Hepatocyte (in vitro differentiated cells): ENCODE measurements around the gene ZNF557. TPM values are rescaled to one million over a fixed set of nuclear protein-coding genes. Genes with fewer than 3 reads are reported as not detected.
"Not testable (repeated sequence)": the region's sequence is repeated elsewhere in the genome, so short reads cannot be mapped to it uniquely, and the experiment has no call there.

Experiments used
- DNase-seq: peaks from one replicate; pipeline ENCODE4 v3.0.0-alpha.2; 2016; ENCODE audit warnings: low spot score
- H2AFZ ChIP-seq: fragments of 200-600 bp; sonication (generic); 2 replicates; pipeline ENCODE4 v1.6.0; 2016; ENCODE audit warnings: antibody characterized with exemption, mild to moderate bottlenecking
- H3K27ac ChIP-seq: fragments of 200-600 bp; sonication (generic); 2 replicates; pipeline ENCODE4 v1.5.1; 2016; ENCODE audit warnings: mild to moderate bottlenecking
- H3K27me3 ChIP-seq: fragments of 200-600 bp; sonication (generic); 2 replicates; pipeline ENCODE4 v1.6.1; 2016
- H3K36me3 ChIP-seq: fragments of 200-600 bp; sonication (generic); replicated peaks from 2 replicates; pipeline ENCODE4 v1.5.1; 2016; ENCODE audit warnings: low read depth; ENCODE audit not compliant: insufficient read depth
- H3K4me1 ChIP-seq: fragments of 200-600 bp; sonication (generic); 2 replicates; pipeline ENCODE4 v1.5.1; 2016; ENCODE audit warnings: mild to moderate bottlenecking, moderate library complexity; ENCODE audit not compliant: insufficient read depth
- H3K4me2 ChIP-seq: fragments of 200-600 bp; sonication (generic); 2 replicates; pipeline ENCODE4 v1.6.0; 2016
- H3K4me3 ChIP-seq: fragments of 200-600 bp; sonication (generic); 2 replicates; pipeline ENCODE4 v1.5.1; 2016; ENCODE audit warnings: mild to moderate bottlenecking
- H3K79me2 ChIP-seq: fragments of 200-600 bp; sonication (generic); 2 replicates; pipeline ENCODE4 v1.6.0; 2017; ENCODE audit warnings: mild to moderate bottlenecking
- H3K9me2 ChIP-seq: fragments of 200-600 bp; sonication (generic); replicated peaks from 2 replicates; pipeline ENCODE4 v1.6.0; 2017; ENCODE audit warnings: mild to moderate bottlenecking; ENCODE audit not compliant: insufficient read depth
- H3K9me3 ChIP-seq: fragments of 200-600 bp; sonication (generic); 2 replicates; pipeline ENCODE4 v1.5.1; 2016; ENCODE audit warnings: low read depth, mild to moderate bottlenecking
- H4K20me1 ChIP-seq: fragments of 200-600 bp; sonication (generic); 2 replicates; pipeline ENCODE4 v1.6.0; 2016; ENCODE audit warnings: mild to moderate bottlenecking; ENCODE audit not compliant: insufficient read depth, poor library complexity, severe bottlenecking
- WGBS: methylation state at CpG from one replicate; pipeline ENCODE4 v1.1.6; 2016; ENCODE audit warnings: low lambda C conversion rate; ENCODE audit errors: missing lambda C conversion rate; 5-methylcytosine and 5-hydroxymethylcytosine counted together
- polyA plus RNA-seq: library from polyadenylated mRNA; unstranded; fragments of >200 nt; fragmentation: Nextera tagmentation; extraction: Ambion mirVana; gene quantifications from 2 replicates; pipeline ENCODE4 v1.2.1, GENCODE V29; 2016
- total RNA-seq: library from RNA; depleted of rRNA; stranded (reverse); fragments of >200 nt; gene quantifications from 2 replicates; pipeline ENCODE4 v1.2.3, GENCODE V29; 2014

Gene ZNF557
- total and polyA plus RNA-seq, 2 experiments from 2014 or later, result 3.4 to 9.5 TPM

DNA sequence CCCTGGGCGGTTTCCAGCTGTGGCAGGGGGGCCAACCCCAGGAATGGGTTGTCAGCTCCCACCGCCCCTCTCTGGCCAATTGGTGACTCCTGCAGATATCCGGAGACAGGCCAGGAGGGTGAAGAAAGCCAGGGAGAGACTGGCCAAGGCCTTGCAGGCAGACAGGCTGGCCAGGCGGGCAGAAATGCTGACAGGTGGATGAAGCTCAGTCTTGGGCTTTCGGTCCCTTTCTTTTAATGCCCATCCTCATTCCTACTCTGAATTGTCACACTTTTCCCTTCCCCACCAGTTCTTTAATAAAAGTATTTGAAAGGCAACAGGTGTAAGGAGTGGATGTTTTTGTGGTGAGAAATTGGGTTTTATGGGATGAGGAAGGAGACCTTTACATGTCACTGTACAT is 18.1 kb upstream of the ZNF557 start:
- not testable (repeated sequence) for H4K20me1 ChIP-seq, H3K4me3 ChIP-seq, H3K27ac ChIP-seq, H3K27me3 ChIP-seq, H3K36me3 ChIP-seq, DNase-seq, H2AFZ ChIP-seq, H3K4me2 ChIP-seq, H3K4me1 ChIP-seq, H3K9me2 ChIP-seq, H3K9me3 ChIP-seq, H3K79me2 ChIP-seq
- 93% methylated on average over 3 of the region's 5 CpGs for WGBS

DNA sequence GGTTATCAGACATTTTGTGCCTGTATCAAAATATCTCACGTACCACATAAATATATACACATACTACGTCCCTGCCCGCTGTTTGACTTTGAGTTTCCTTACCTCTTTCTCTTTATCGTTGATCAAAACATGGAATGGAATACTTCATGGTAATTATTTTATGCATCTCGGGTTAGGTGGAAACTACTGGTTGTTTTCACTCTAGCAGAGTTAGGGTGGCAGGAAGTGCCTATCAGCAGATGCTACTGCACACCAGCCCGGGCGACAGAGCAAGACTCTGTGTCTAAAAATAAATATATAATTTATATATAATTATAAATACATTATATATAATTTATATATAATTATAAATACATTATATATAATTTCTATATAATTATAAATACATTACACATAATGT is 16.6 kb upstream of the ZNF557 start:
- H3K4me1 ChIP-seq, H3K27ac ChIP-seq, DNase-seq, H3K9me2 ChIP-seq, H3K9me3 ChIP-seq, H2AFZ ChIP-seq, H3K36me3 ChIP-seq, H3K27me3 ChIP-seq, H3K79me2 ChIP-seq, H3K4me3 ChIP-seq, H3K4me2 ChIP-seq, H4K20me1 ChIP-seq: not testable (repeated sequence)
- WGBS, result 93% methylated on average over 7 of the region's 7 CpGs

DNA sequence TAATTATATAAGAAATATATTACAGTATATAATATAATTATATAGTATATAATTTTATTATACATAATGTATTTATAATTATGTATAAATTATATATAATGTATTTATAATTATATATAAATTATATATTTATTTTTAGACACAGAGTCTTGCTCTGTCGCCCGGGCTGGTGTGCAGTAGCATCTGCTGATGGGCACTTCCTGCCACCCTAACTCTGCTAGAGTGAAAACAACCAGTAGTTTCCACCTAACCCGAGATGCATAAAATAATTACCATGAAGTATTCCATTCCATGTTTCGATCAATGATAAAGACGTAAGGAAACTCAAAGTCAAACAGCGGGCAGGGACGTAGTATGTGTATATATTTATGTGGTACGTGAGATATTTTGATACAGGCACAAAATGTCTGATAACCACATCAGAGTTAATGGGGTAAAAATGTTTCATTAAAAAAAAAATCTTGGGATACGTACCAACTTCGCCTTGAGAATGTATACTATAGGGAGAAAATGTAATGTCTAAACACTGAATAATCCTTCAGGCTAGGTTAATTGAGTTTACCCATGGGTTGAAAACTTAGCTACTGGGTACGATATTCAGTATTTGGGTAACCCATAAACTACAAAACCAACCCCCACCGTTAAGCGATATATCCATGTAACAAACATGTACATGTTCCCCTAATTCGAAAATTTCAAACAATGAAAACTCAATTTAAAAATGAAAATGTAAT is 14.7 kb upstream of the ZNF557 start:
- not testable (repeated sequence) for H3K4me1 ChIP-seq, H3K9me3 ChIP-seq, DNase-seq, H3K27ac ChIP-seq, H4K20me1 ChIP-seq, H3K36me3 ChIP-seq, H3K79me2 ChIP-seq, H3K4me3 ChIP-seq, H3K9me2 ChIP-seq, H3K27me3 ChIP-seq, H2AFZ ChIP-seq, H3K4me2 ChIP-seq
- WGBS, result 91% methylated on average over 13 of the region's 14 CpGs

DNA sequence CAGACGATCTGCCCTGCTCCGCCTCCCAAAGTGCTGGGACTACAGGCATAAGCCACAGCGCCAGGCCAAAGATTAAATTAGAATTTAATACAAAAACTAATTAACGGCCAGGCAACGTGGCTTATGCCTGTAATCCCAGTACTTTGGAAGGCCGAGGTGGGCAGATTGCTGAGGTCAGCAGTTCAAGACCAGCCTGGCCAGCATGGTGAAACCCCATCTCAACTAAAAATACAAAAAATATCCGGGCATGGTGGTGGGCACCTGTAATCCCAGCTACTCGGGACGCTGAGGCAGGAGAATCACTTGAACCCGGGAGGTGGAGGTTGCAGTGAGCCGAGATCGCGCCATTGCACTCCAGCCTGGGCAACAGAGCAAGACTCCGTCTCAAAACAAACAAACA is 13.8 kb upstream of the ZNF557 start:
- DNase-seq, H3K4me1 ChIP-seq, H2AFZ ChIP-seq, H3K9me3 ChIP-seq, H3K4me2 ChIP-seq, H3K4me3 ChIP-seq, H3K36me3 ChIP-seq, H3K27ac ChIP-seq, H4K20me1 ChIP-seq, H3K9me2 ChIP-seq, H3K79me2 ChIP-seq, H3K27me3 ChIP-seq: not testable (repeated sequence)
- WGBS, result 87% methylated on average over 14 of the region's 14 CpGs

DNA sequence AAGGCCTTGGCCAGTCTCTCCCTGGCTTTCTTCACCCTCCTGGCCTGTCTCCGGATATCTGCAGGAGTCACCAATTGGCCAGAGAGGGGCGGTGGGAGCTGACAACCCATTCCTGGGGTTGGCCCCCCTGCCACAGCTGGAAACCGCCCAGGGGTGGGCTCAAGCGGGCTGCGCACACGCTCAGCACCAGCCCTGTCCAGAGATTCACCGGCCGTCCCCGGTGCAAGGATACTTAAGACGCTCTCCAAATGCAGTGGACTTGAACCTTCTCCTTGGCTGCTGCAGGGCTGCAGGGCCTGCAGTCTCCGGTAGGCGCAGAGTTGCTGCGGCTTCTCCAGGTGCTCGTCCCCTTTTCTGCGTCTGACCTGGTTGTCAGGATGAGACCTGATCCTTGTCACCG is 13.1 kb upstream of the ZNF557 start:
- 75% methylated on average over 6 of the region's 16 CpGs for WGBS
- not testable (repeated sequence) for H3K4me3 ChIP-seq, H3K27me3 ChIP-seq, H3K4me2 ChIP-seq, H3K9me3 ChIP-seq, H3K4me1 ChIP-seq, H4K20me1 ChIP-seq, H3K79me2 ChIP-seq, DNase-seq, H2AFZ ChIP-seq, H3K9me2 ChIP-seq, H3K36me3 ChIP-seq, H3K27ac ChIP-seq

DNA sequence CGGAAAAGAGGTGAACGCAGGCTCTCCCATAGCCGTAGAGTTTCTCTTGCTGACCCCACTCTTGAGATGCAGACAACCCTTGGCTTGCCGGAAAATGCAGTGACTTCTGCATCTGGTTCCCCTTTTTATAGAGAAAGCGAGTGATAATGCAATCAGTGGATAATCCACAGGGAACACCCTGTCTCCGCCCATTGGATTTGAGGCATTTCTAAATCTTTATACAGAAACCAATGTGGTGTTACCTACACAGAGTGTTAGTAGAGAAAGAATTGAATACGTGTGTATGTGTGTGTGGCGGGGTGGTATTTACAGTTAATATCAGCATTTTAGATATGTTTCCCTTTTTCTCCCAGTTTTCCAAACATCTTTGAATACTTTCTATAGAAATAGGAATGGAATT is 10.9 kb upstream of the ZNF557 start, which contains the start of gene MBD3L3:
TSS of gene MBD3L3 (minus strand) at position 101 of the 400 bp plus-strand sequence. CDS start at position 30, 71 bp downstream.
- DNase-seq, H3K27ac ChIP-seq: not testable (repeated sequence)
- no CpG with 5 or more reads among the region's 8 CpGs for WGBS

DNA sequence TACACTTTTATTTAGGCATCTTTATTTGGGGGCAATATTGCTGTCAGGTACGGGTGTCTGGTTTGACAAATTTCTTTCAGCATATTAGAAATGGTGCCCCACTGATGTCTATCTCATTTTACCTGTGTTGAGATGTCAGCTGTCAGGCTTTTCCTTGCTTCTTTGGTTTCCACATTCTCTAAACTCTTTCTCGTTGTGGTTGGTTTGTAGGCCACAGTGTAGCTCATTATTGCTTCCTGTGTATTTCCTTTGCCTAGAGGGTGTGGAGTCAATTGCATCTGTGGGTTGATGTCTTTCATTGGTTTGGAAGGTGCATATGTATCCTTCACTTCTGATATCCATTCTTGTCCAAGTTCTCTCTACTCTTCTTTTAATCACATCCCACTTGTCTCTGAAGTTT is 9.5 kb upstream of the ZNF557 start:
- H3K4me2 ChIP-seq, H3K4me3 ChIP-seq, H3K9me3 ChIP-seq, H2AFZ ChIP-seq, H3K4me1 ChIP-seq, H3K79me2 ChIP-seq, H3K9me2 ChIP-seq, H4K20me1 ChIP-seq, H3K27ac ChIP-seq, H3K36me3 ChIP-seq, H3K27me3 ChIP-seq, DNase-seq: not testable (repeated sequence)
- 85% methylated on average over 2 of the region's 2 CpGs for WGBS

More for the DNA sequence above, 10.9 kb upstream of the ZNF557 start, which contains the start of gene MBD3L3:
- H3K36me3 ChIP-seq, H2AFZ ChIP-seq, H3K9me3 ChIP-seq, H3K27me3 ChIP-seq, H3K4me1 ChIP-seq, H3K4me3 ChIP-seq, H3K4me2 ChIP-seq, H4K20me1 ChIP-seq, H3K79me2 ChIP-seq, H3K9me2 ChIP-seq: not testable (repeated sequence)
